ENCODE results near the gene GOLGA6L25.
"Not testable (repeated sequence)": the region's sequence is repeated elsewhere in the genome, so short reads cannot be mapped to it uniquely, and the experiment has no call there.

The GOLGA6L25 gene, protein sequence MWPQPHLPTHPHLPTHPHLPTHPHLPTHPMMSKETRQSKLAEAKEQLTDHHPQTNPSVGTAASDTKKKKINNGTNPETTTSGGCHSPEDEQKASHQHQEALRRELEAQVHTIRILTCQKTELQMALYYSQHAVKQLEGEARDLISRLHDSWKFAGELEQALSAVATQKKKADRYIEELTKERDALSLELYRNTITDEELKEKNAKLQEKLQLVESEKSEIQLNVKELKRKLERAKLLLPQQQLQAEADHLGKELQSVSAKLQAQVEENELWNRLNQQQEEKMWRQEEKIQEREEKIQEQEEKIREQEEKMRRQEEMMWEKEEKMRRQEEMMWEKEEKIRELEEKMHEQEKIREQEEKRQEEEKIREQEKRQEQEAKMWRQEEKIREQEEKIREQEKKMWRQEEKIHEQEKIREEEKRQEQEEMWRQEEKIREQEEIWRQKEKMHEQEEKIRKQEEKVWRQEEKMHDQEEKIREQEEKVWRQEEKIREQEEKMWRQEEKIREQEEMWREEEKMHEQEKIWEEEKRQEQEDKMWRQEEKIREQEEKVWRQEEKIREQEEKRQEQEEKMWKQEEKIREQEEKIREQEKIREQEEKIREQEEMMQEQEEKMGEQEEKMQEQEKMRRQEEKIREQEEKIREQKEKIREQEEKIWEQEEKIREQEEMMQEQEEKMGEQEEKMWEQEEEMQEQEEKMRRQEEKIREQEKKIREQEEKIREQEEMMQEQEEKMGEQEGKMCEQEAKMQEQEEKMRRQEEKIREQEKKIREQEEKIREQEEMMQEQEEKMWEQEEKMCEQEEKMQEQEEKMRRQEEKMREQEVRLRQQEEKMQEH

DNA sequence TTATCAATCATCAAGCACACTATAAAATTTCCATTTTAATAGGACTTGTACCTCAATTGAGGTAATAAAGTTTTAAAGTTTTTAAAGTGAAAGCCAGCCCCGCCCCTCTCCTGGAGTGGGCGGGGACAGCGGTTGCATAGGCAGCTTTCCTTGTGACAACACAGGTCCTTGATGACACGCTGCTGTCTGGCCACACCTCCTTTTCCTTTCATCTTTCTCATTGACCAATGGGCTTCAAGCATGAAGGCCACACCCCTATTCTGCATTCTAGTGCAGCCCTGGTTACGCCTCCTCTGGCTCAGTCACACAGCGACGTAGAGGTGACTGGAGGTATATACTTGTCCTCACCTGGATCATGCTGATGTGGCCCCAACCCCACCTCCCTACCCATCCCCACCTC is at the start of gene GOLGA6L25:
TSS of gene GOLGA6L25 (plus strand) at position 301 of the 400 bp plus-strand sequence. CDS start at position 362, 61 bp downstream.
- not testable (repeated sequence) for DNase-seq

DNA sequence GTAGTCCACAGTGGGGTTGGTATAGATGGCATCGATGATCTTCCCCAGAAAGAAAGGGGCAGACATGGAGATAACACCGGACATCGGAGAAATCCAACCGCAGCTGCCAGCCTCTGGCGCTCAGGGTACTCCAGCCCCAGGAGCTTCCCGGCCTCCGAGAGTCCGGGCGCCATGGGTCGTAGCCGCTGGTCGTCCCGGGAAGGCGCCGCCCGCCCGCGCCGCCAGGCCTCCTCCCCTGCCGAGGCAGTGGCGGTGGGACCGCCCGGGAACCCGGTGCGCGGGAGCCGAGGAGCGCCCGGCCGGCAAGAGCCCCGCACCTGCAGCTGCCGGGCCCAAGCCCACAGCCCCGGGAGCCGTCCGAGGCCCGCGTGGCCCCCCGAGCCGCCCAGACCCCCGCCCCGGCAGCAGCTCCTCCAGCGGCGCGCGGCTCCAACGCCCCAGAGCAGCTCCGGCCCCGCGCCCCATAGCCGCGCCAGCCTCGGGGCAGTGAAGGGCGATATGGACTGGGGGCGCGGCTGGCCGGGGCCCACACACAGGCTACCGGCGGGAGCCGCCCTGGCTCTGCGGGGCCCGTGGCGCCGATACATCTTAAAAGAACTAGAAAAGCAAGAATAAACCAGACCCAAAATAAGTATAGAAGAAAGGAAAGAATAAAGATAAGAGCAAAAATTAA is 45.0 kb upstream of the GOLGA6L25 start:
- DNase-seq: not testable (repeated sequence)

DNA sequence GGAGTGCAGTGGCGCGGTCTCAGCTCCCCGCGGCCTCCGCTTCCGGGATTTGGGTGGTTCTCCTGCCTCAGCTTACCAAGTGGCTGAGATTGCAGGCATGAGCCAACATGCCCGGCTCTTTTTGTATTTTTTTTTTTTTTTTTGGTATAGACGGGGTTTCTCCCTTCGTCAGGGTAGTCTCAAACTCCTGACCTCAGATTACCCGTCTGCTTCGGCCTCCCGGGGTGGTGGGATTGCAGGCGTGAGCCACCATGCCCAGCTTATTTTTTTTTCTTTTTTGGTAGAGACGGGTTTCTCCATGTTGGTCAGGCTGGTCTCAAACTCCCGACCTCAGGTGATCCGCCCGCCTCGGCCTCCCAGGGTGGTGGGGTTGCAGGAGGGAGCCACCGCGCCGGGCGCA is 39.2 kb upstream of the GOLGA6L25 start:
- DNase-seq: not testable (repeated sequence)

DNA sequence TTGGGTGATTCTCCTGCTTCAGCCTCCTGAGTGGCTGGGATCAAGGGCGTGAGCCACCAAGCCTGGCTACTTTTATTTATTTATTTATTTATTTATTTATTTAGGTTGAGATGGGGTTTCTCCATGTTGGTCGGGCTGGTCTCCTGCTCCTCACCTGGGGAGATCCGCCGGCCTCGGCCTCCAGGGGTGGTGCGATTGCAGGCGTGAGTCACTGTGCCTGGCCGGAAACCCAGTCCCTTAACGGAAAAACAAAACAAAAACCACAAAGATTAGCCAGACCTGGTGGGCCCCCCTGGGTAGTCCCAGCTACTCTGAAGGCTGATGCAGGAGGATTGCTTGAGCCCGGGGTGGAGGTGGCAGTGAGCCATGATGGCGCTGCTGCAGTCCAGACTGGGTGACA is 38.2 kb upstream of the GOLGA6L25 start:
- not testable (repeated sequence) for DNase-seq

DNA sequence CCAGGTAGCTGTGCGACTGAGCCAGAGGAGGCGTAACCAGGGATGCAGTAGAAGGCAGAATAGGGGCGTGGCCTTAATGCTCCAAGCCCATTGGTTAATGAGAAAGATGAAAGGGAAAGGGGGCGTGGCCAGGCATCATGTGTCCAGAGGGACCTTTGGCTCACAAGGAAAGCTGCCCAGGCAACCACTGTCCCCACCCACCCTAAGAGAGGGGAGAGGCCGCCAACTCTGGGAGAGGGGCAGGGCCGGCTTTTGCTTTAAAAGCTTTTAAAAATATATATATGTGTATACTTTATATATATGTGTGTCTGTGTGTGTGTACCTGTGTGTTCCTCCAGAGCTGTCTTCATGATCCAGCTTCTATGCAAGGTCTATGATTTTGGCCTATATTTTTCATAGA is 20.4 kb upstream of the GOLGA6L25 start, which contains the start of gene GOLGA8G:
TSS of gene GOLGA8G (minus strand) at position 18 of the 400 bp plus-strand sequence. CDS start 62 bp downstream, outside the sequence.
- DNase-seq: not testable (repeated sequence)

DNA sequence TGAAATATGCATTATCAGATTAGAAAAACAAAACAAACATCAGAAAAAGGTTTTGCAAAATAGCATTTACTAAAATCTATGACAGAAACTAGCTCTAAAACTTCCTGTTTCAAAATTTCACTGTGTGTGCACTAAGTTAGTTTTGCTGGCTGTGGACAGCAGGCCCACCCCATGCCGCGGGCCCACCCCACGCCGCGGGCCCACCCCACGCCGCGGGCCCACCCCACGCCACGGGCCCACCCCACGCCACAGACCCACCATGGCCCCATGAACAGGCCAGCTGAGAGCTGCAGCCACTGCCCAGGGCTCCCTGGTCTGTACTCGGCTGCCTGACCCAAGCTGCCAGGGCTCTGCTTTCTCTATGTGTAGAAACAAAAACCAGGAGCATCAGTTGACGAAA is 20.0 kb downstream of the GOLGA6L25 start:
- DNase-seq: not testable (repeated sequence)

DNA sequence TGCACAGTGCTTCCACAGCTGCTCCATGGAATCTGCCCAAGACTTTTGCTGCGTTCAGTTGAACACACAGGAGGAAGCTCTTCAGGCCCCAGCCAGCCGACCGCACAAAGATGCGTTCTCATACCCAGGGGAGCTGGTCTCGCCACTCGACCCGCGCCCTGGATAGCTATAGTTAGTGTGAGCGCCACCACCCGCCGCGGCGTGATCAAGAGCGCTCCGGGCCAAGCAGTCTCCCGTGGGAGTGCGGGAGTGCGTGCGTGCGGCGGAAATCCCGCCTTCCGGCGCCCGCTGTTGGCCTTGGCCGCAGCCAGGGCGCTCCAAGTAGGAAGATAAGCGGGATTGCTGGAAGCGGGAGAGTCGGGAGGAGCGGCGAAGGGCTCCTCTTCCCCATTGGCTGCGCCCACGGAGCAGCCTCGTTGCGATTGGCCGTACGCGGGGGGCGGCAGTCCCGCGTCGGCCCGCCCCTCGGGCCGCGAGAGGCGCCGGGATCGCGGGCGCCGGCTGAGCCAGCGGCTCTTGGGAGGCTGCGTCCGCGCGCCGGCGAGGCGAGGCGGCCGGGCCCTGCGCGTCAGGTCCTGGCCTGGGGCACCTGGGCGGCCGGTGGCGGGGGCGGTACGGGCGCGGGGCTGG is 35.7 kb downstream of the GOLGA6L25 start:
- DNase-seq: not testable (repeated sequence)

DNA sequence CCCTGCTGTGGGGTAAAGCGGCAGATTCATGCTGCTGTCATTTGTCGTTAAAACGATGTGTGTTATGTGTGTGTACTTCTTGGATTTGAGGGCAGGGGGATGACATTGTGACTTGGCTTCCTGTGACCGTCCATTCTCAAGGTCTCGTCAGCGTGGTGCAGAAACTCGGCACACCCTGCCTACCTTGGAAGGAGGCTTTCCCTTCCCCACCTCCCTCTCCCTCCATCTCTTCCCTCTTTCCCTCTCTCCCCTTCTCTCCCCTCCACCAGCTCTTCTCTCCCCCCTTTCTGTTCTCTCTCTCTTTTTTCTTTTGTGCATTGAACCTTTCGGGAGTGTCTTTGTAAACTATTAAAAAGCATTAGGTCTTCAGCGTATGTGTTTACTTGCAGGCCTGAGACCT is 36.4 kb downstream of the GOLGA6L25 start:
- DNase-seq: not testable (repeated sequence)

DNA sequence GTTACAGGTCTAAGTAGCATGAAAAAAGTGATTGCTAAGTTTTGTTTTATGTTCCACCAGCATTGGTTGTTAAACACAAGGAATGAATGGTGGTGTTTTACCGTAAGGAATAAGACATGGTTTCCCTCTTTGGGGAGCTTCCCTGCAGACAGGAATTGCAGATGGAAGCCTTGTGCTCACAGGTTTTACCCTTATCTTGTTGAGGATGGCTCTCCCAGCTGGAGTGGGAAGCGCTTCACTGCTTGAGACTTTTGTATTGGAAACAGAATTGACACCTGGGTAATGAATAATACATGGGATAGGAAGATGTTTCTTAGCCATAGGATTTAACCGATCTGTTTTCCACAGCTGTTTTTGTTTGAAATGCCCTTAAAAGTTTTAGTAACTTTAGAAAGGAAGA is 39.0 kb downstream of the GOLGA6L25 start:
- DNase-seq: not testable (repeated sequence)

DNA sequence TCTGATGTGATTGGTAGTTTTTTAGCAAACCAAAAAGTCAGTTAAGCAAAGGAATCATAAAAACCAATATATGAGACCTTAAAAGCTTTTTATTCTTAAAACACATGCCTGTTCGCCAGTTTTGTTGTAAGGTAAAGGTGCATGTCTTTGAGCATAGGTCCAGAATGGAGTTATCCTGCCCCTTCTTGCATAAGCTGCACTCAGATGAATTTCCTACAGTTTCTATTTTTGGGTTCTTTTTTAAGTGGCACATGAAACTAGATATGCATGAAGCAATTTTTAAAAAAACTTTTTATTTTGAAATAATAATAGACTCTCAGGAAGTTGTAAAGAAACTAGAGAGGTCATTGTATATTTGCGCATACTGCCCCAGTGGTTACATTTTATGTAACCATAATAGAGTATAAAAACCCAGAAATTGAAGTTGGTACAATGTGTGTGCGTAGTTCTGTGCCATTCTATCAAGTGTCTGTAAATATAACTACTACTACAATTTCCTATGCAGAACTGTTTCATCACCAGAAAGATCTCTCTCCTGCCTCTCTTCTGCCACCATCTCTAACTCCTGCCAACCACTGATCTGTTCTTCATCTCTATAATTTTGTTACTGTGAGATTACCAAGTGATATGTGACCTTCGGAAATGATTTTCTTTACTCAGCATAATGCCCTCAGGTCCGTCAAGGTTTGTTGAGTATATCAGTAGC is 40.2 kb downstream of the GOLGA6L25 start:
- DNase-seq: not testable (repeated sequence)

DNA sequence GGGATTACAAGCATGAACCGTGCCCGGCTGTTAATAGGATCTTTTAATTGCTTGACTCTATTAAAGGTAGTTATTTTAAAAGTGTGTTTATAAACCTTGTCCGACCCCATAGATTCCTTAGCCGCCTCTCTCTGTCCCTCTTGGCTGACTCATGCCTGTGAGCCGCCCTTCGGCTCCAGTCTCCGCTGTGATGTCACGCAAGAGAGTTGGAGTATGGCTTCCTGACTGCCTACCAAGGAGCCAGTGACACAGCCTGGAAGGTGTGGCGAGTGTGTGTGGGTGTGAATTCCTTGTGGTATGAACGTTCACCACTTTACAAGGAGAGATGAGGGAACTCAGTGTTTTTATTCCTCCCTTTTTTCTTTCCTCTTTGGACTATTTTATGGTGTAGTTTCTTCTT is 44.1 kb downstream of the GOLGA6L25 start:
- not testable (repeated sequence) for DNase-seq

DNA sequence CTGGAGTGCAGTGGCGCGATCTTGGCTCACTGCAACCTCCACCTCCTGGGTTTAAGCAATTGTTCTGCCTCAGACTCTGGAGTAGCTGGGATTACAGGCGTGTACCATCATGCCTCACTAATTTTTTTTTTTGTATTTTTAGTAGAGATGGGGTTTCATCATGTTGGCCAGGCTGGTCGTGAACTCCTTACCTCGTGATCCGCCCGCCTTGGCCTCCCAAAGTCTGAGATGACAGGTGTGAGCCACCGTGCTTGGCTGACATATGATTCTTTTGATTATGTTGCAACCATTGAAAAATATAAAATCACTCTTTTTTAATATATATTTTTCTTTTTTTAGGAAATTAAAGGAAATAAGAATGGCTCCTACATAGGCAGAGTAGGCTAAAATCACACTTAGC is 44.8 kb downstream of the GOLGA6L25 start:
- not testable (repeated sequence) for DNase-seq

DNA sequence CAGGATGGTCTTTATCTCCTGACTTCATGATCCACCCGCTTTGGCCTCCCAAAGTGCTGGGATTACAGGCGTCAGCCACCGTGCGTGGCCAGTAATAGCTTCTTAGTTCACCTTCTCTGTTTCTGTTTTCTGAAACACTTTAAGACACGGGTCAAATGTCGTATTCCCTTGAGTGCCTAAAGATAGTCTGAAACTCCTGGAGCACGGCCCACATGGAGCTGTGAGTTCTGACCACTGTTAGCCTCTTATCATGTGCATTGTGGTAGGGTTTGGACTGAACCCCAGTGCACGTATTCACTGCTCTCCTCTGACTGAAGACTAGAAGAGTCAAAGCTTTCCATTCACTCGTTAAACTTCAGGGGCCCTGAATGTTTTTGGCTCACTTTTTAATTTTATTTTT is 48.8 kb downstream of the GOLGA6L25 start:
- not testable (repeated sequence) for DNase-seq

All from stimulated activated CD8-positive, alpha-beta memory T cell treated with anti-CD3 and anti-CD28 coated beads, Interleukin-4, amount 100 ng/mL, for 48 hours (primary cell).